SKM-1 treated with dmso at 0.1 percent for 144 hours (cell line): Measurements from ENCODE around the gene ZNF598.
A peak's percentile ranks its signal among the peaks of the same experiment; 100 is the strongest.

Experiments used
- DNase-seq: peaks from one replicate; lab custom pipeline; 2025; ENCODE audit not compliant: unreplicated experiment; lab: John Stamatoyannopoulos, UW

Gene ZNF598

GRCh38 chr16:1991948-1992703 is 17.5 kb downstream of the ZNF598 start:
- DNase-seq = peak; percentile 81

GRCh38 chr16:1991588-1991947 is 18.1 kb downstream of the ZNF598 start:
- DNase-seq = no peak

- no peak for DNase-seq
These were observed 18.5 kb downstream of the ZNF598 start for GRCh38 chr16:1991135-1991551.

GRCh38 chr16:1990351-1991134 is 19.1 kb downstream of the ZNF598 start:
- no peak for DNase-seq

GRCh38 chr16:1990101-1990350 is 19.6 kb downstream of the ZNF598 start:
- no peak for DNase-seq

GRCh38 chr16:1989209-1990100 is 20.2 kb downstream of the ZNF598 start, which contains the start of gene SYNGR3:
TSS of gene SYNGR3 (plus strand) at chr16:1989970. CDS start at chr16:1990103, 133 bp downstream.
- DNase-seq = no peak

GRCh38 chr16:1987198-1987597 is 22.4 kb downstream of the ZNF598 start:
- no peak for DNase-seq

GRCh38 chr16:1985466-1986150 is 24.0 kb downstream of the ZNF598 start:
- DNase-seq = no peak

- DNase-seq = no peak
These were observed 25.0 kb downstream of the ZNF598 start for GRCh38 chr16:1984347-1985225.

GRCh38 chr16:1983544-1984346 is 25.9 kb downstream of the ZNF598 start, which contains the start of gene GFER:
TSS of gene GFER (plus strand) at chr16:1984193. CDS start at chr16:1984219, 26 bp downstream.
- DNase-seq = peak; percentile 89

- DNase-seq = no peak
These were observed 26.6 kb downstream of the ZNF598 start for GRCh38 chr16:1982991-1983543.

GRCh38 chr16:1982013-1982433 is 27.6 kb downstream of the ZNF598 start:
- no peak for DNase-seq

GRCh38 chr16:1981398-1981836 is 28.2 kb downstream of the ZNF598 start, which contains the start of gene NOXO1:
TSS of gene NOXO1 (minus strand) at chr16:1981469. CDS start at chr16:1981179, 290 bp downstream.
- DNase-seq = no peak

- DNase-seq = no peak
These were observed 28.9 kb downstream of the ZNF598 start for GRCh38 chr16:1980770-1981087.

- no peak for DNase-seq
These were observed 29.4 kb downstream of the ZNF598 start for GRCh38 chr16:1980030-1980769.

GRCh38 chr16:1979271-1980029 is 30.2 kb downstream of the ZNF598 start:
- no peak for DNase-seq

GRCh38 chr16:1978476-1979120 is 31.0 kb downstream of the ZNF598 start:
- no peak for DNase-seq
